PC-3 (cell line): ENCODE results near the gene SCFD1.
"Not testable (repeated sequence)": the region's sequence is repeated elsewhere in the genome, so short reads cannot be mapped to it uniquely, and the experiment has no call there.

Experiments used
- CTCF ChIP-seq: fragments of 300-600 bp; sonication (generic); conservative IDR thresholded peaks from 2 replicates; pipeline ENCODE4 v1.5.1; 2017; ENCODE audit warnings: antibody characterized with exemption, low read depth, mild to moderate bottlenecking, low read length
- EZH2 ChIP-seq: fragments of 300-600 bp; sonication (generic); IDR thresholded peaks from one replicate; pipeline ENCODE4 v1.6.1; 2017; ENCODE audit warnings: antibody characterized with exemption, mild to moderate bottlenecking, low read length; ENCODE audit not compliant: unreplicated experiment
- EZH2phosphoT487 ChIP-seq: fragments of 300-600 bp; sonication (generic); IDR thresholded peaks from 2 replicates; pipeline ENCODE4 v1.6.1; 2018; ENCODE audit warnings: mild to moderate bottlenecking, antibody characterized with exemption, low read length, borderline replicate concordance

- TF ChIP-seq EZH2, CTCF, EZH2phosphoT487: not testable (repeated sequence)
Observed at GRCh38 chr14:30576333-30576732, 45.8 kb upstream of the SCFD1 start.
